ENCODE measurements around the gene NBEA. TPM values are rescaled to one million over a fixed set of nuclear protein-coding genes. Genes with fewer than 3 reads are reported as not detected.

The NBEA gene
- total RNA-seq, 1 experiment from 2014 or later: 4.4 TPM

GRCh38 chr13:34942732-34943435, 814 bp downstream of the NBEA start:
- TF ChIP-seq EZH2phosphoT487 (IDR thresholded peaks at IDR 0.05; ENCODE audit: borderline replicate concordance, low read length) (no peak), CTCF (conservative IDR thresholded peaks at IDR 0.05; ENCODE audit: low read depth, low read length) (0 out of 2 replicates have a peak, but pooled peaks have one; percentile 13)
- Histone ChIP-seq H3K36me3 (ENCODE audit: low read depth, low read length) (no peaks in the 10 kb centered on the region), H3K4me3 (ENCODE audit: low read length) (peak overlapping the region; percentile 92), H3K27me3 (ENCODE audit: low read length) (no peaks in the 10 kb centered on the region), H2AFZ (ENCODE audit: low read length) (peak overlapping the region; percentile 86), H3K79me2 (ENCODE audit: low read length) (peaks cover 46% of the 10 kb centered on the region), H3K4me1 (ENCODE audit: insufficient read depth, low read length) (peaks cover 24% of the 10 kb centered on the region), H3K9ac (ENCODE audit: low read length) (peak overlapping the region; percentile 60), H3F3A (ENCODE audit: low read length, unreplicated experiment) (no peaks in the 10 kb centered on the region), H4K20me1 (ENCODE audit: low read length) (no peaks in the 10 kb centered on the region), H3K9me2 (replicated peaks; ENCODE audit: low read length) (no peaks in the 10 kb centered on the region), H3K9me3 (ENCODE audit: low read length) (no peaks in the 10 kb centered on the region), H3K4me2 (ENCODE audit: low read length) (peak overlapping the region; percentile 97), H3K27ac (ENCODE audit: low read length) (no peak overlapping the region)
- DNase-seq (peak; percentile 41), ATAC-seq (peak; percentile 60)
- intact Hi-C loops (cut with micrococcal nuclease): loop anchor here (5.0 kb wide), 3 partner anchors 209 to 476 kb away; no protein-coding TSS in a partner anchor
- ChIA-PET POLR2A (ENCODE audit: unreplicated experiment) (no interaction called here), CTCF (no interaction called here)
- no TSS peak for BruUV-seq (replicated peaks)

- H3K9ac ChIP-seq (ENCODE audit: low read length): peak overlapping the region; percentile 60
- H3F3A ChIP-seq (ENCODE audit: low read length, unreplicated experiment): no peaks in the 10 kb centered on the region
- BruUV-seq (replicated peaks): TSS peak; percentile 37
Measured at GRCh38 chr13:34943436-34944273, 1.6 kb downstream of the NBEA start.

GRCh38 chr13:34944274-34944634, 2.2 kb downstream of the NBEA start:
- H3K27me3 ChIP-seq (ENCODE audit: low read length): no peaks in the 10 kb centered on the region
- no peaks in the 10 kb centered on the region for H3K9me2 ChIP-seq (replicated peaks; ENCODE audit: low read length)
- TF ChIP-seq EZH2phosphoT487 (IDR thresholded peaks at IDR 0.05; ENCODE audit: borderline replicate concordance, low read length): no peak
- TF ChIP-seq EZH2 (IDR thresholded peaks at IDR 0.05; ENCODE audit: low read length, unreplicated experiment): no peak
- TF ChIP-seq CTCF (conservative IDR thresholded peaks at IDR 0.05; ENCODE audit: low read depth, low read length): no peak
- intact Hi-C loops (cut with micrococcal nuclease): loop anchor here (5.0 kb wide), 3 partner anchors 208 to 477 kb away; no protein-coding TSS in a partner anchor
- H2AFZ ChIP-seq (ENCODE audit: low read length): no peak overlapping the region
- H3K27ac ChIP-seq (ENCODE audit: low read length): no peak overlapping the region
- H3K4me2 ChIP-seq (ENCODE audit: low read length): peak overlapping the region; percentile 97
- H3K79me2 ChIP-seq (ENCODE audit: low read length): peaks cover 50% of the 10 kb centered on the region
- H3K9ac ChIP-seq (ENCODE audit: low read length): no peak overlapping the region
- no peaks in the 10 kb centered on the region for H3K9me3 ChIP-seq (ENCODE audit: low read length)
- POLR2A ChIA-PET (ENCODE audit: unreplicated experiment): no interaction called here
- CTCF ChIA-PET: interaction anchor here (0.7 kb wide), 1 partner anchor 219 kb away, joined by 4 read pairs; no protein-coding TSS in a partner anchor
- no peaks in the 10 kb centered on the region for H4K20me1 ChIP-seq (ENCODE audit: low read length)
- no peaks in the 10 kb centered on the region for H3K36me3 ChIP-seq (ENCODE audit: low read depth, low read length)
- no TSS peak for BruUV-seq (replicated peaks)
- peaks cover 24% of the 10 kb centered on the region for H3K4me1 ChIP-seq (ENCODE audit: insufficient read depth, low read length)
- H3K4me3 ChIP-seq (ENCODE audit: low read length): peak overlapping the region; percentile 92
- DNase-seq (no peak), ATAC-seq (no peak)
- no peaks in the 10 kb centered on the region for H3F3A ChIP-seq (ENCODE audit: low read length, unreplicated experiment)

More at GRCh38 chr13:34943436-34944273, 1.6 kb downstream of the NBEA start:
- no peak overlapping the region for H3K27ac ChIP-seq (ENCODE audit: low read length)
- CTCF ChIA-PET: no interaction called here
- intact Hi-C loops (cut with micrococcal nuclease): loop anchor here (5.0 kb wide), 3 partner anchors 209 to 476 kb away; no protein-coding TSS in a partner anchor
- H3K4me2 ChIP-seq (ENCODE audit: low read length): peak overlapping the region; percentile 97
- no peak for TF ChIP-seq EZH2phosphoT487 (IDR thresholded peaks at IDR 0.05; ENCODE audit: borderline replicate concordance, low read length)
- H3K9me3 ChIP-seq (ENCODE audit: low read length): no peaks in the 10 kb centered on the region
- H3K9me2 ChIP-seq (replicated peaks; ENCODE audit: low read length): no peaks in the 10 kb centered on the region
- ATAC-seq (peak; percentile 18), DNase-seq (peak; percentile 30)
- POLR2A ChIA-PET (ENCODE audit: unreplicated experiment): no interaction called here
- H3K79me2 ChIP-seq (ENCODE audit: low read length): peaks cover 50% of the 10 kb centered on the region
- peak overlapping the region; percentile 92 for H3K4me3 ChIP-seq (ENCODE audit: low read length)
- H4K20me1 ChIP-seq (ENCODE audit: low read length): no peaks in the 10 kb centered on the region
- H3K4me1 ChIP-seq (ENCODE audit: insufficient read depth, low read length): peaks cover 24% of the 10 kb centered on the region
- no peaks in the 10 kb centered on the region for H3K36me3 ChIP-seq (ENCODE audit: low read depth, low read length)
- H3K27me3 ChIP-seq (ENCODE audit: low read length): no peaks in the 10 kb centered on the region
- peak overlapping the region; percentile 86 for H2AFZ ChIP-seq (ENCODE audit: low read length)
